AG04449 (cell line): ENCODE results near the gene GMDS.

Experiments used
- CTCF ChIA-PET: fragments of 350-600 bp; formaldehyde crosslinking; extraction: SDS; loops from one replicate; lab custom pipeline; 2021; ENCODE audit warnings: antibody characterized with exemption; lab: Yijun Ruan, JAX
- POLR2A ChIA-PET: fragments of 400-600, 350-600 bp; formaldehyde crosslinking; extraction: SDS; loops from one replicate; lab custom pipeline; 2020; ENCODE audit warnings: antibody characterized with exemption, inconsistent platforms; lab: Yijun Ruan, JAX
- DNase-seq: peaks from one replicate; pipeline ENCODE4 v3.0.0-alpha.2; 2010; ENCODE audit warnings: low read depth, low spot score
- H3K4me3 ChIP-seq: 2 replicates; pipeline ENCODE4 v1.5.1; 2011; ENCODE audit warnings: low read depth, mild to moderate bottlenecking, control low read depth, low read length
- TF ChIP-seq, protein P1 (sequence below): IDR thresholded peaks from one replicate; pipeline ENCODE4 v1.5.1; 2011; ENCODE audit warnings: mild to moderate bottlenecking, moderate library complexity, low read length, control low read depth, inconsistent platforms; ENCODE audit not compliant: insufficient read depth; ENCODE audit errors: missing control alignments

GMDS gene

DNA sequence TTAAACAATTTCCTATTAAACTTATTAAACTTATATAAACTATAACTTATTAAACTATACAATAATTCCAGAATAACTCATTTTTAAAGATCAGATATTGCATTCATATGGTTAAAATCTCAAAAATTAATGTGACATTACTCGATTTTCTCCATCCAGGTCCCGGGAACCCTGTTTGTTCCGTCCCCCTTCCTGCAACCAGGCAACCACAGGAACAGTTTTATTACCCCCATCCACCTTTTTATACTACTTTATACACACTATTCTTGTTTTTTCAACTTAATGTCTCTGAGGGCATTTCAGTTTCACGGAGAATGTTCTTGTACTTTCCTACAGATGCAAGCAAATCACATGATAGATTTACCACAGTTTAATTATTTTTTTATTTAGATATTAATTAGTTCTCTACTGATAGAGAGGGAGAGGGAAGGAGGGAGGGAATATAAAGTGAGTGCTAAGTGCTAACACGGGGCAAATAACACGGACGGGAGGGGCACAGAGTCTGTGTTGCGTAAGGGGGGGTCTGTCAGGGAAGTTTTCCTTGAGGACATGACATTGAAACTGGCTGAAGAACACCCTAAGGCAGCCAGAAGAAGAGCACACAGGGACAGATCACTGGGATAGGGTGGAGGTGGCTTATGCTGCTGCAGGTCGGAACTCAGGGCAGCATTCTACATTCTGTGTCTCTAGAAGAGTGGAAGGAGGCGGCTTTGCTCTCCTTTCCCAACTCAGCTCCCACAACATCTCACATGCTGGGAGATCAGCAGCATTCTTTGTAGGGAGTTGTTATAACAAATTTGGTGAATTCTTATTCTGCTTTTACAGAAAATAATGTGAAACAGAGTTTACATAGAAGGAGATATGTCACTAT, 410.5 kb downstream of the GMDS start:
- no peak overlapping the region for H3K4me3 ChIP-seq
- POLR2A ChIA-PET = no interaction called here
- DNase-seq = no peak
- CTCF ChIA-PET = interaction anchor here (1.0 kb wide), 1 partner anchor 269 kb away, joined by 3 read pairs; no protein-coding TSS in a partner anchor
- TF ChIP-seq, protein P1, sequence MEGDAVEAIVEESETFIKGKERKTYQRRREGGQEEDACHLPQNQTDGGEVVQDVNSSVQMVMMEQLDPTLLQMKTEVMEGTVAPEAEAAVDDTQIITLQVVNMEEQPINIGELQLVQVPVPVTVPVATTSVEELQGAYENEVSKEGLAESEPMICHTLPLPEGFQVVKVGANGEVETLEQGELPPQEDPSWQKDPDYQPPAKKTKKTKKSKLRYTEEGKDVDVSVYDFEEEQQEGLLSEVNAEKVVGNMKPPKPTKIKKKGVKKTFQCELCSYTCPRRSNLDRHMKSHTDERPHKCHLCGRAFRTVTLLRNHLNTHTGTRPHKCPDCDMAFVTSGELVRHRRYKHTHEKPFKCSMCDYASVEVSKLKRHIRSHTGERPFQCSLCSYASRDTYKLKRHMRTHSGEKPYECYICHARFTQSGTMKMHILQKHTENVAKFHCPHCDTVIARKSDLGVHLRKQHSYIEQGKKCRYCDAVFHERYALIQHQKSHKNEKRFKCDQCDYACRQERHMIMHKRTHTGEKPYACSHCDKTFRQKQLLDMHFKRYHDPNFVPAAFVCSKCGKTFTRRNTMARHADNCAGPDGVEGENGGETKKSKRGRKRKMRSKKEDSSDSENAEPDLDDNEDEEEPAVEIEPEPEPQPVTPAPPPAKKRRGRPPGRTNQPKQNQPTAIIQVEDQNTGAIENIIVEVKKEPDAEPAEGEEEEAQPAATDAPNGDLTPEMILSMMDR = no peak

DNA sequence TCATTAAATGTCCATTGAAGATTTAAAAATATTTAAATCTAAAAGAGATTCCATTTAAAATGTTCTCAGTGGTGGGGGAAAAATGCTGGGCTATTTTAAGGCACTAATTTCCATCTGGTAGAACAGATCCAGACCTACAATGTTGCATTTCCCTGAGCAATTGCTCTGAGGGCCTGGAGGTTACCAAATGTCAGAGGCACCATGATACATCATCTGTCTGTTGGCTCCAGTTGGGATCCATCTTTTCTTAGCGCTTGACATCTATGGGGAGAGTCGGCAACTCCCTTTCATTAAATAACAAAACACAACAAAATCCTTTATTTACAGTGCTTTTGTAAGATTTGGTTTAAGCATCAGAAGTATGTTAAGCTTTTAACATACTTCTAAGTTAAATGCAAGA, 411.2 kb downstream of the GMDS start:
- TF ChIP-seq, protein P1 = no peak
- CTCF ChIA-PET = interaction anchor here (1.0 kb wide), 1 partner anchor 270 kb away, joined by 3 read pairs; no protein-coding TSS in a partner anchor
- no peak overlapping the region for H3K4me3 ChIP-seq
- POLR2A ChIA-PET = no interaction called here
- DNase-seq = no peak

DNA sequence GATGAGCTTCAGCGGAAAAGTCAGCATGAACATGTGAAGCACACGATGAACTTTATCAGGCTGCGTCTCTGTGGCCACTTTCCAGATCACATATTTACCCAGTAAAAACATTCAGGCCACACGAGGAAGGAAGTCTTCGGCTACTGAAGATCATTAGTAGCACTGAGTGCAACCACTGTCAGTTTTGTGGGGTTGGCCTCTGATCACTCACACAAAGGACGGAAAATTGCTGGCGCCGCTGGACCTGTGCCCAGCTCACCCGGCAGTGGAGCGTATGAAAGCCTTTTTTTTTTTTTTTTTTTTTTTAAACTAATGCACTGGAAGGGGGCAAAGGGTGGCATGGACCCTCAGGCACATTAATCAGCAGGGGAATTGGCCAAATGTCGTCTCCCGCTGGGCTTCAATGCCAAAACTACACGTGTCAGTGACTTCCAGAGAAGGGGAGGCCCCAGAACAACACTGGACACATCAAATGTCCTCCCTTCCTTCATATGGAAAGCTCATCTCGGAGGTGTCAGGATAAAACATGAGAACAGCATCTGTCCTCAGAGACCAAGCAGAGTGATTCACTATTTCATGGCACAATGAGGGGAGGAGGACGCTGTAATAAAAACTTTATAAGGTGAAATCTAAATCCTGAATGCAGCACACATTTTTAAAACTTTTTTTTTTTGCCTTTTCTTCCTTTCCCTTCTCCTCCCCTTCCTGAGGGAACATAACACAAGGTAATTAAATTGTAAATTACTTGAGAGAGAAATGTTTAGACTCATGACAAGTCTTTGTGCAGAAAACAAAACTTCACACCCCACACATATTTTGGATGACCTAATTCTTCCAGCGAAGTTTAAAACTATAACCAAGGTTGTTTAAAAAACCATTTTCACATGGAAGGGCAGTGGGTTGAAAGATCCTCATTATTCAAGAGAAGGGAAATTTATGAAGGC, 412.3 kb downstream of the GMDS start:
- ChIA-PET POLR2A (no interaction called here), CTCF (interaction anchor here (1.0 kb wide), 1 partner anchor 271 kb away, joined by 3 read pairs; no protein-coding TSS in a partner anchor)
- DNase-seq = no peak
- TF ChIP-seq, protein P1 = no peak
- H3K4me3 ChIP-seq = no peak overlapping the region

DNA sequence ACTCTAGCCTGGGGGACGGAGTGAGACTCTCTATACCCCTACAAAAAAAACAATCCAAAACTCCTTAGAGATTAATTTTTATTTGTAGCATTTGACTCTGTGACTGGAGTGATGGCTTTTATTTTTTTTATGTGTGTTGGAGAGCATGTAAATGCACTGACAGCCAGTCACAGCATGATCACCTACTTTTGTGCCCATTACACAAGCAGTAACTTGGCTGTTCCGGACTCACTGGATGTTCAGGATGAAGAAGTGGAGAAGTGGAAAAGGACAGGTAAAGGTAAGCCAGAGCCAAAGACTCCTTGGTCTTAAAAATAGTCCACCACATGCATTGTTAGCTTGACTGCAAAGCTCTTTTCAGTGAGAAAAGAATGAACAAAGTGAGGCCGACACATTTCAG, 413.0 kb downstream of the GMDS start:
- TF ChIP-seq, protein P1 = no peak
- H3K4me3 ChIP-seq = no peak overlapping the region
- DNase-seq = no peak
- ChIA-PET CTCF (no interaction called here), POLR2A (no interaction called here)

DNA sequence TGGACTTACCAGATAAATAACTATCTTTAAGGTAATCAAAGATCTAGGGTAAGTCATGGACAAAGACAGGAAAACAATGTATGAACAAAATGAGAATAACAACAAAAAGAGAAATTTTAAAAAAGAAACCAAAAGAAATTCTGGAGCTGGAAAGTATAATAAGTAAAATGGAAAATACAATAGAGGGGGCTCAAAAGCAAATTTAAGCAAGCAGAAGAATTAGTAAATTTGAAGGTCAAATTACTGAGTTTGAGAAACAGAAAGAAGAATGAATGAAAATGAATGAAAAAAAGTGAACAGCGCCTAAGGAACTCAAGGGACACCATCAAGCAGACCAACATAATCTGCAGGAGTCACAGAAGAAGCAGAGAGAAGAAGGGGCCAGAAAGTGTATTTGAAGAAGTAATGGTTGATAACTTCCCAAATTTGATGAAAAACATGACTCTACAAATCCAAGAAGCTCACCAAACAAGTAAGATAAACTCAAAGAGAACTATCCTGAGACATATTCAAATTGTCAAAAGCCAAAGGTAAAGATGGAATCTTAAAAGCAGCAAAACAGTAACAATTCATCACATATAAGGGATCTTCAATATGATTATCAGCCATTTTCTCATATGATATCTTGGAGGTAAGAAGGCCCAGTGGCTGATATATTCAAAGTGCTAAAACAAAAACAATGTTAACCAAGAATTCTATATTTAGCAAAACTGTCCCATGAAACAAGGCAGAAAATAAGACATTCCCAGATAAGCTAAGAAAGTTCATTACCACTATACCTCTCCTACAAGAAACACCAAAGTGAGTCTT, 417.2 kb downstream of the GMDS start:
- no peak for DNase-seq
- no peak overlapping the region for H3K4me3 ChIP-seq
- POLR2A ChIA-PET = no interaction called here
- TF ChIP-seq, protein P1 = no peak
- CTCF ChIA-PET = interaction anchor here (1.1 to 1.2 kb wide), 2 partner anchors 34 to 47 kb away, joined by 3 read pairs; no protein-coding TSS in a partner anchor
